Ascending aorta (tissue), 2 donors: ENCODE measurements around the gene DNAJB9. TPM values are rescaled to one million over a fixed set of nuclear protein-coding genes. Genes with fewer than 3 reads are reported as not detected.
"Not testable (repeated sequence)": the region's sequence is repeated elsewhere in the genome, so short reads cannot be mapped to it uniquely, and the experiment has no call there.

Source experiments
- DNase-seq, 2 donors: peaks; one replicate each; pipeline ENCODE4 v3.0.0-alpha.2; 2019; ENCODE audit warnings: low spot score in 2 of 2
- H3K27ac ChIP-seq, 2 donors: fragments of 200-600 bp; sonication (generic); one replicate each; pipeline ENCODE4 v1.5.1; 2016 to 2017; ENCODE audit warnings: mild to moderate bottlenecking in 1 of 2
- H3K27me3 ChIP-seq: fragments of 200-600 bp; sonication (generic); one replicate; pipeline ENCODE4 v1.5.1; 2017
- H3K36me3 ChIP-seq, 2 donors: fragments of 200-600 bp; sonication (generic); one replicate each; pipeline ENCODE4 v1.5.1; 2016
- H3K4me1 ChIP-seq, 2 donors: fragments of 200-600 bp; sonication (generic); one replicate each; pipeline ENCODE4 v1.5.1; 2016 to 2017; ENCODE audit warnings: mild to moderate bottlenecking in 1 of 2
- H3K4me3 ChIP-seq, 2 donors: fragments of 200-600 bp; sonication (generic); one replicate each; pipeline ENCODE4 v1.5.1; 2016 to 2017; ENCODE audit warnings: mild to moderate bottlenecking in 1 of 2
- H3K9me3 ChIP-seq, 2 donors: fragments of 200-600 bp; sonication (generic); one replicate each; pipeline ENCODE4 v1.5.1; 2016
- CTCF ChIP-seq, 3 experiments: fragments of 200-600 bp in 2 of 3; fragments of 450-650 bp in 1 of 3; sonication (generic) in 2 of 3; IDR thresholded peaks; one replicate each; pipeline ENCODE4 v1.5.1; 2016 to 2019; ENCODE audit warnings: antibody characterized with exemption in 3 of 3, mild to moderate bottlenecking in 1 of 3, moderate library complexity in 1 of 3
- intact Hi-C: fragments of 100-400 bp; cut with DNase I; formaldehyde crosslinking; loops from one replicate; pipeline ENCODE4 v1.15.1; 2023
- total RNA-seq: library from RNA; depleted of rRNA; stranded (reverse); fragments of >200 nt; gene quantifications from one replicate; pipeline ENCODE4 v1.1.0, GENCODE V29; 2016

Gene DNAJB9
- total RNA-seq, 1 donor from 2014 or later = 7.5 TPM

- no peak for TF ChIP-seq CTCF (IDR thresholded peaks at IDR 0.05)
- intact Hi-C loops = loop anchor here (5.0 kb wide), 1 partner anchor 1141 kb away; no protein-coding TSS in a partner anchor
- no peak for DNase-seq
- no peaks in the 10 kb centered on the region for H3K36me3 ChIP-seq
- H3K9me3 ChIP-seq = no peaks in the 10 kb centered on the region
- H3K27me3 ChIP-seq = no peaks in the 10 kb centered on the region
- peaks cover 0 to 15% of the 10 kb centered on the region in 2 donors for H3K4me1 ChIP-seq
- H3K4me3 ChIP-seq = no peak overlapping the region
- H3K27ac ChIP-seq = no peak overlapping the region
Measured at GRCh38 chr7:108528183-108528712, 41.4 kb upstream of the DNAJB9 start.

GRCh38 chr7:108529341-108529740 lies 40.3 kb upstream of the DNAJB9 start:
- Histone ChIP-seq H3K4me3 (no peak overlapping the region), H3K27me3 (no peaks in the 10 kb centered on the region), H3K27ac (no peak overlapping the region), H3K9me3 (no peaks in the 10 kb centered on the region), H3K36me3 (no peaks in the 10 kb centered on the region), H3K4me1 (peaks cover 0 to 8% of the 10 kb centered on the region in 2 donors)
- TF ChIP-seq CTCF (IDR thresholded peaks at IDR 0.05) = no peak
- intact Hi-C loops = loop anchor here (5.0 kb wide), 1 partner anchor 1142 kb away; no protein-coding TSS in a partner anchor
- DNase-seq = no peak

GRCh38 chr7:108533712-108534111 lies 36.0 kb upstream of the DNAJB9 start:
- Histone ChIP-seq H3K36me3 (no peaks in the 10 kb centered on the region), H3K9me3 (no peaks in the 10 kb centered on the region), H3K4me1 (no peaks in the 10 kb centered on the region), H3K27me3 (no peaks in the 10 kb centered on the region), H3K27ac (no peak overlapping the region), H3K4me3 (no peak overlapping the region)
- no peak for DNase-seq
- no peak for TF ChIP-seq CTCF (IDR thresholded peaks at IDR 0.05)
- intact Hi-C loops = no loop called here

- intact Hi-C loops = no loop called here
- Histone ChIP-seq H3K9me3 (no peaks in the 10 kb centered on the region), H3K27me3 (no peaks in the 10 kb centered on the region)
Measured at GRCh38 chr7:108535257-108535656, 34.4 kb upstream of the DNAJB9 start.

GRCh38 chr7:108535744-108536143 lies 33.9 kb upstream of the DNAJB9 start:
- no peak overlapping the region for H3K4me3 ChIP-seq
- no peak for DNase-seq
- no peak for TF ChIP-seq CTCF (IDR thresholded peaks at IDR 0.05)
- H3K27me3 ChIP-seq = no peaks in the 10 kb centered on the region
- no peak overlapping the region for H3K27ac ChIP-seq
- no peaks in the 10 kb centered on the region for H3K4me1 ChIP-seq
- intact Hi-C loops = no loop called here
- no peaks in the 10 kb centered on the region for H3K9me3 ChIP-seq
- H3K36me3 ChIP-seq = no peaks in the 10 kb centered on the region

More at GRCh38 chr7:108535257-108535656, 34.4 kb upstream of the DNAJB9 start:
- no peak for TF ChIP-seq CTCF (IDR thresholded peaks at IDR 0.05)
- H3K27ac ChIP-seq = no peak overlapping the region
- no peak for DNase-seq
- H3K36me3 ChIP-seq = no peaks in the 10 kb centered on the region
- no peaks in the 10 kb centered on the region for H3K4me1 ChIP-seq
- H3K4me3 ChIP-seq = no peak overlapping the region

- Histone ChIP-seq H3K27me3 (no peaks in the 10 kb centered on the region), H3K9me3 (no peaks in the 10 kb centered on the region), H3K27ac (no peak overlapping the region), H3K4me3 (no peak overlapping the region), H3K4me1 (no peaks in the 10 kb centered on the region), H3K36me3 (no peaks in the 10 kb centered on the region)
- DNase-seq = no peak
- TF ChIP-seq CTCF (IDR thresholded peaks at IDR 0.05) = no peak
- intact Hi-C loops = no loop called here
Measured at GRCh38 chr7:108537229-108537628, 32.4 kb upstream of the DNAJB9 start.

GRCh38 chr7:108538236-108538635 lies 31.4 kb upstream of the DNAJB9 start:
- H3K27ac ChIP-seq, H3K9me3 ChIP-seq, DNase-seq, H3K27me3 ChIP-seq, intact Hi-C loops, H3K4me3 ChIP-seq, H3K36me3 ChIP-seq, H3K4me1 ChIP-seq: not testable (repeated sequence)

GRCh38 chr7:108538685-108539084 lies 31.0 kb upstream of the DNAJB9 start:
- H3K27ac ChIP-seq, H3K36me3 ChIP-seq, H3K4me1 ChIP-seq, H3K4me3 ChIP-seq, DNase-seq, intact Hi-C loops, H3K27me3 ChIP-seq, H3K9me3 ChIP-seq: not testable (repeated sequence)
